Breast epithelium (tissue), 4 donors: ENCODE results near the gene C8G. TPM values are rescaled to one million over a fixed set of nuclear protein-coding genes. Genes with fewer than 3 reads are reported as not detected.

ENCODE experiments used
- DNase-seq, 2 donors: peaks; one replicate each; pipeline ENCODE4 v3.0.0-alpha.2; 2019; ENCODE audit warnings: low spot score in 2 of 2
- H3K27ac ChIP-seq, 2 donors: fragments of 200-600 bp; sonication (generic) in 1 of 2; one replicate each; pipeline ENCODE4 v1.5.1; 2016 to 2019; ENCODE audit warnings: mild to moderate bottlenecking in 1 of 2
- H3K27me3 ChIP-seq, 2 donors: fragments of 200-600 bp; sonication (generic) in 1 of 2; one replicate each; pipeline versions ENCODE4 v1.5.1 to v1.6.0; 2017 to 2019; ENCODE audit warnings: control low read depth in 1 of 2, mild to moderate bottlenecking in 1 of 2
- H3K36me3 ChIP-seq: fragments of 200-600 bp; one replicate; pipeline ENCODE4 v1.5.1; 2019
- H3K4me1 ChIP-seq, 2 donors: fragments of 200-600 bp; sonication (generic); one replicate each; pipeline ENCODE4 v1.5.1; 2016 to 2019; ENCODE audit warnings: control low read depth in 1 of 2
- H3K4me3 ChIP-seq, 3 donors: fragments of 200-600 bp; sonication (generic); 1 replicate in 2 of 3; 2 replicates in 1 of 3; pipeline ENCODE4 v1.5.1; 2016 to 2019; ENCODE audit warnings: mild to moderate bottlenecking in 3 of 3, moderate library complexity in 2 of 3
- H3K9me3 ChIP-seq, 2 donors: fragments of 200-600 bp; sonication (generic) in 1 of 2; one replicate each; pipeline ENCODE4 v1.5.1; 2016 to 2019; ENCODE audit warnings: control low read depth in 1 of 2
- CTCF ChIP-seq, 3 donors: fragments of 450-650 bp; IDR thresholded peaks; one replicate each; pipeline ENCODE4 v1.5.1; 2016 to 2017; ENCODE audit warnings: antibody characterized with exemption in 3 of 3, mild to moderate bottlenecking in 3 of 3, moderate library complexity in 3 of 3
- POLR2A ChIP-seq: fragments of 450-650 bp; IDR thresholded peaks from one replicate; pipeline ENCODE4 v1.6.1; 2016; ENCODE audit warnings: antibody characterized with exemption, mild to moderate bottlenecking, moderate library complexity
- POLR2AphosphoS5 ChIP-seq, 3 donors: sonication (generic); formaldehyde crosslinking; IDR thresholded peaks; one replicate each; pipeline ENCODE4 v1.6.1; 2017; ENCODE audit warnings: antibody characterized with exemption in 3 of 3
- intact Hi-C: fragments of 100-400 bp; cut with DNase I; formaldehyde crosslinking; loops from one replicate; pipeline ENCODE4 v1.15.1; 2023; ENCODE audit warnings: low total_unique reads
- total RNA-seq, 3 donors: library from RNA; depleted of rRNA; stranded (reverse); fragments of >200 nt; gene quantifications; one replicate each; pipeline ENCODE4 v1.1.0, GENCODE V29; 2016

The C8G gene
- total RNA-seq, 3 donors from 2014 or later = not detected

- H3K4me1 ChIP-seq = no peaks in the 10 kb centered on the region
- no peak overlapping the region for H3K27ac ChIP-seq
- no peak for DNase-seq
- H3K4me3 ChIP-seq = no peak overlapping the region
- no peak for TF ChIP-seq CTCF (IDR thresholded peaks at IDR 0.05)
- TF ChIP-seq POLR2A = no peak
- no peak for TF ChIP-seq POLR2AphosphoS5 (IDR thresholded peaks at IDR 0.05)
- H3K36me3 ChIP-seq = no peaks in the 10 kb centered on the region
- intact Hi-C loops = no loop called here
- no peaks in the 10 kb centered on the region for H3K9me3 ChIP-seq
- H3K27me3 ChIP-seq = no peaks in the 10 kb centered on the region
Measured at GRCh38 chr9:136913701-136914438, 31.2 kb upstream of the C8G start.

- intact Hi-C loops = no loop called here
- H3K9me3 ChIP-seq = no peaks in the 10 kb centered on the region
- no peak for TF ChIP-seq CTCF (IDR thresholded peaks at IDR 0.05)
- TF ChIP-seq POLR2AphosphoS5 (IDR thresholded peaks at IDR 0.05) = no peak
- TF ChIP-seq POLR2A = no peak
- H3K4me3 ChIP-seq = no peak overlapping the region
- no peak overlapping the region for H3K27ac ChIP-seq
- H3K4me1 ChIP-seq = no peaks in the 10 kb centered on the region
- DNase-seq = no peak
- H3K27me3 ChIP-seq = no peaks in the 10 kb centered on the region
- H3K36me3 ChIP-seq = no peaks in the 10 kb centered on the region
Measured at GRCh38 chr9:136915632-136916329, 29.3 kb upstream of the C8G start.

GRCh38 chr9:136916330-136917184 lies 28.5 kb upstream of the C8G start:
- Histone ChIP-seq H3K27me3 (no peaks in the 10 kb centered on the region), H3K4me3 (no peak overlapping the region), H3K4me1 (no peaks in the 10 kb centered on the region), H3K27ac (no peak overlapping the region), H3K36me3 (no peaks in the 10 kb centered on the region), H3K9me3 (no peaks in the 10 kb centered on the region)
- TF ChIP-seq CTCF (IDR thresholded peaks at IDR 0.05) = no peak
- TF ChIP-seq POLR2AphosphoS5 (IDR thresholded peaks at IDR 0.05) = no peak
- TF ChIP-seq POLR2A = no peak
- intact Hi-C loops = no loop called here
- no peak for DNase-seq

- DNase-seq = no peak
- Histone ChIP-seq H3K9me3 (no peaks in the 10 kb centered on the region), H3K27ac (no peak overlapping the region), H3K36me3 (no peaks in the 10 kb centered on the region), H3K4me3 (no peak overlapping the region), H3K27me3 (no peaks in the 10 kb centered on the region), H3K4me1 (no peaks in the 10 kb centered on the region)
- intact Hi-C loops = no loop called here
- no peak for TF ChIP-seq POLR2AphosphoS5 (IDR thresholded peaks at IDR 0.05)
- TF ChIP-seq POLR2A = no peak
- no peak for TF ChIP-seq CTCF (IDR thresholded peaks at IDR 0.05)
Measured at GRCh38 chr9:136917902-136918301, 27.1 kb upstream of the C8G start.
